ENCODE data around the gene CD74.

The CD74 gene

DNA sequence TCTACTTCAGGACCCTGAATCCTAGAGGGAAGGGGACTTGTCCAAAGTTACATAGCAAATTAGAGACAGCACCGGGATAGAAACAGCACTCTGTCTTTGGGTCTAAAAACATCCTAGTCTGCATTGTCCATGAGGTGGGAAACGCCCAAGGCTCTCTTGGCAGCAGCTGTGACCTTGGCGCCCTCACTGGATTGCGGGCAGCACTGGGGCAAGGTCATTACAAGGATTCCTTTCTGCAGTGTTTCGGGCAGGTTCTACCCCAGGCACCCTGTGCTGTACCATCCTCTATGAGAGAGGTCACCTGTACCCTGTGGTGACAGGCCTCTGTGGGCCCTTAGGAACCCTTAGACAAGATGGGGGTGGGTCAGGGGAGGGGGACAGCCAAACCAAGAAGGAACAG is 8.6 kb downstream of the CD74 start:
- no peak for TF ChIP-seq SIN3A (IDR thresholded peaks at IDR 0.05; ENCODE audit: borderline replicate concordance, insufficient read depth, low read length)
- TF ChIP-seq TAF1 (IDR thresholded peaks at IDR 0.05; ENCODE audit: borderline replicate concordance, insufficient read depth, low read length) = no peak
- TF ChIP-seq POLR2AphosphoS5 (IDR thresholded peaks at IDR 0.05; ENCODE audit: low read depth, low read length) = no peak
- TF ChIP-seq, protein P1, sequence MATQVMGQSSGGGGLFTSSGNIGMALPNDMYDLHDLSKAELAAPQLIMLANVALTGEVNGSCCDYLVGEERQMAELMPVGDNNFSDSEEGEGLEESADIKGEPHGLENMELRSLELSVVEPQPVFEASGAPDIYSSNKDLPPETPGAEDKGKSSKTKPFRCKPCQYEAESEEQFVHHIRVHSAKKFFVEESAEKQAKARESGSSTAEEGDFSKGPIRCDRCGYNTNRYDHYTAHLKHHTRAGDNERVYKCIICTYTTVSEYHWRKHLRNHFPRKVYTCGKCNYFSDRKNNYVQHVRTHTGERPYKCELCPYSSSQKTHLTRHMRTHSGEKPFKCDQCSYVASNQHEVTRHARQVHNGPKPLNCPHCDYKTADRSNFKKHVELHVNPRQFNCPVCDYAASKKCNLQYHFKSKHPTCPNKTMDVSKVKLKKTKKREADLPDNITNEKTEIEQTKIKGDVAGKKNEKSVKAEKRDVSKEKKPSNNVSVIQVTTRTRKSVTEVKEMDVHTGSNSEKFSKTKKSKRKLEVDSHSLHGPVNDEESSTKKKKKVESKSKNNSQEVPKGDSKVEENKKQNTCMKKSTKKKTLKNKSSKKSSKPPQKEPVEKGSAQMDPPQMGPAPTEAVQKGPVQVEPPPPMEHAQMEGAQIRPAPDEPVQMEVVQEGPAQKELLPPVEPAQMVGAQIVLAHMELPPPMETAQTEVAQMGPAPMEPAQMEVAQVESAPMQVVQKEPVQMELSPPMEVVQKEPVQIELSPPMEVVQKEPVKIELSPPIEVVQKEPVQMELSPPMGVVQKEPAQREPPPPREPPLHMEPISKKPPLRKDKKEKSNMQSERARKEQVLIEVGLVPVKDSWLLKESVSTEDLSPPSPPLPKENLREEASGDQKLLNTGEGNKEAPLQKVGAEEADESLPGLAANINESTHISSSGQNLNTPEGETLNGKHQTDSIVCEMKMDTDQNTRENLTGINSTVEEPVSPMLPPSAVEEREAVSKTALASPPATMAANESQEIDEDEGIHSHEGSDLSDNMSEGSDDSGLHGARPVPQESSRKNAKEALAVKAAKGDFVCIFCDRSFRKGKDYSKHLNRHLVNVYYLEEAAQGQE (IDR thresholded peaks at IDR 0.05; ENCODE audit: insufficient read depth in 1 of 2, low read depth in 2 of 2, low read length in 2 of 2) = no peak
- TF ChIP-seq FOXP2 (optimal IDR thresholded peaks at IDR 0.05; ENCODE audit: borderline replicate concordance, extremely low read depth, extremely low read length, insufficient read depth) = no peak

DNA sequence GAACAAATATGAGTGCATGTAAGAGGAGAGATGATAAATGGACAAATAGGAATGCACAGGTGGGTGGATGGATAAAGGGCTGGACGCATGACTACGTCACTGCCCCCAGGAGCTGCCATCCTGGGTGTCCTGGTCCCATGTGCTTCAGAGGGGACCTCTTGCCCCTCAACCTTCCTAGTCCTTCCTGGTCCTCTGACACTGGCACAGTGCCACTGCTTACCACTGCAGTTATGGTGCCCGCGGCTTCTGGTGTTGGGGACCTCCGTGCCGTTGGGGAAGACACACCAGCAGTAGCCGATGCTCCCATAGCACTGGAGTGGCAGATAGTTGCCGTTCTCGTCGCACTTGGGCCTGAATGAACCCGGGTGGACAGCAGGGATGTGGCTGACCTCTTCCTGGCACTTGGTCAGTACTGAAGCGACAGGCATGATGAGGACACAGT is 9.8 kb downstream of the CD74 start:
- TF ChIP-seq, protein P1 (IDR thresholded peaks at IDR 0.05; ENCODE audit: insufficient read depth in 1 of 2, low read depth in 2 of 2, low read length in 2 of 2) = no peak
- TF ChIP-seq TAF1 (IDR thresholded peaks at IDR 0.05; ENCODE audit: borderline replicate concordance, insufficient read depth, low read length) = no peak
- no peak for TF ChIP-seq POLR2AphosphoS5 (IDR thresholded peaks at IDR 0.05; ENCODE audit: low read depth, low read length)
- no peak for TF ChIP-seq FOXP2 (optimal IDR thresholded peaks at IDR 0.05; ENCODE audit: borderline replicate concordance, extremely low read depth, extremely low read length, insufficient read depth)
- TF ChIP-seq SIN3A (IDR thresholded peaks at IDR 0.05; ENCODE audit: borderline replicate concordance, insufficient read depth, low read length) = no peak

DNA sequence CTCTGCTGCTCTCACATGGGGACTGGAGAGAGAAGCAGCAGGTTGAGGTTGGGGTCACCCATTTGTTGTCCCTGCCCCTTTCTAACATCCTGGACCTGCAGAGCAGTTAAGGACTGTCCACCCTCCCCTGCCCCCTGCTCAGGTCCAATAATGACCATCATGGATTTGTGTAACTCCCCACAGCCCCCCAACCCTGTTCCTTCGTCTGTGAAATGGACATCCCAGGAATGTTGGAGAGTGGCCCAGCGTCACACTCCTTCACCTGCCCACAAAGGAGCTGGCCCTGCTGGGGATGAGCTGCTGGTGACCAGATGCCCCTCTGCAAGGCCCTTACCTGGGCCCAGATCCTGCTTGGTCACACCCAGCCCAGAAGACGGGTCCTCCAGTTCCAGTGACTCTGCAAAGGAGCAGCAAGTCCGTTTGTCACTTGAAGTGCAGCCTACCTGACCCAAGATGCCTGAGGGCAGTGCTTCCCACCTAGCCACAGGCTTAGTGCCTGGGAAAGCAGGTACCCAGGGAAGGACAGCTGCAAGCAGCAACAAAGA is 10.4 kb downstream of the CD74 start:
- no peak for TF ChIP-seq SIN3A (IDR thresholded peaks at IDR 0.05; ENCODE audit: borderline replicate concordance, insufficient read depth, low read length)
- TF ChIP-seq FOXP2 (optimal IDR thresholded peaks at IDR 0.05; ENCODE audit: borderline replicate concordance, extremely low read depth, extremely low read length, insufficient read depth) = no peak
- no peak for TF ChIP-seq POLR2AphosphoS5 (IDR thresholded peaks at IDR 0.05; ENCODE audit: low read depth, low read length)
- no peak for TF ChIP-seq TAF1 (IDR thresholded peaks at IDR 0.05; ENCODE audit: borderline replicate concordance, insufficient read depth, low read length)
- TF ChIP-seq, protein P1 (IDR thresholded peaks at IDR 0.05; ENCODE audit: insufficient read depth in 1 of 2, low read depth in 2 of 2, low read length in 2 of 2) = no peak

DNA sequence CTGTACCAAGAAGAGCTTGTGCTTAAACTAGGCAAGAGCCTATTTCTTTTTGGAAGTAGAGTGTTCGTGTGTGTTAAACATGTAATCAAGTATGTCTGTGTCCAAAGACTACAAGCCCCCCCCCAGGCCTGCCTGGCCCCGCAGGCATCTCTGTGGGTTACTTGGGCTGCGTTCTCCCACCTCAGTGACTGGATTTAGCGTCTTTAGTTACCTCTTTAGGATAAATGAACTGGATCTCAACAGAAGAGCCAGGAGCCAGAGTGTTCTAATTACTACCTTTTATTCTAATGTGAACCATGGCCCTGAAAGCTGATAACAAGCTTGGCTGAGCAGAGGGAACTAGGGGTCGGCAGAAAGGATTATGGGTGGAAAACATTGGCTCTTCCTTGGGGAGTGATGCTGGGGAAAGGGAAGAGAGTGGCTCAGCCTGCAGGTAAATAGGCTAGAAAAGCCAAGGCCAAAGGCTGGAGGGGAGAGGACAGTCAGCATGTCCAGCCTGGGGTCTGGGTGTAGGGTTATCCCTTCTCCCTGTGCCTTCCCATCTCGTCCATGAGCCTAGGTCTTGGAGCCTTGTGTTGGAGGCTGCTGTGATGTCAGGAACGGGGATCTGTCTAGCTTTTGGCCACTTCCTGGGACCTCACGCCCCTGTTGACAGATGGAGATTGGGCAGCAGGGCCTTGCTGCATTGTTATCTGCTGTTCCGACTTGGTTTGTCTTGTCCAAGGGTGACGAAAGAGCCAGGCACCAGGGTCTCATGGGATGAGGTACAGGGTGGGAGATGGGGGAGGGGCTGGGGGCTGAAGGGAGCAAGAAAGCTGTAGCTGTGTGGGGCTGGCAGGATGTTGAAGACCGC is 11.1 kb downstream of the CD74 start:
- TF ChIP-seq, protein P1 (IDR thresholded peaks at IDR 0.05; ENCODE audit: insufficient read depth in 1 of 2, low read depth in 2 of 2, low read length in 2 of 2) = no peak
- no peak for TF ChIP-seq FOXP2 (optimal IDR thresholded peaks at IDR 0.05; ENCODE audit: borderline replicate concordance, extremely low read depth, extremely low read length, insufficient read depth)
- 0 out of 2 replicates have a peak, but pooled peaks have one; percentile 26 for TF ChIP-seq POLR2AphosphoS5 (IDR thresholded peaks at IDR 0.05; ENCODE audit: low read depth, low read length)

Data from PFSK-1 (cell line).